GM18517 (cell line): Measurements from ENCODE around the gene LRRC23.
A peak's percentile ranks its signal among the peaks of the same experiment; 100 is the strongest.

Source experiments
- ATAC-seq: cut with Tn5 transposase; IDR thresholded peaks from one replicate; pipeline ENCODE4 v1.9.1; 2021; ENCODE audit warnings: mild to moderate bottlenecking, moderate library complexity; ENCODE audit not compliant: unreplicated experiment

Gene LRRC23

GRCh38 chr12:6942331-6942665, 37.7 kb downstream of the LRRC23 start:
- no peak for ATAC-seq

GRCh38 chr12:6943389-6943721, 38.7 kb downstream of the LRRC23 start:
- peak; percentile 38 for ATAC-seq

GRCh38 chr12:6943722-6944380, 39.2 kb downstream of the LRRC23 start, which contains the start of the genes C12orf57 and RNU7-1:
Gene C12orf57 (plus strand): TSS chr12:6944022. CDS start chr12:6944122, 100 bp downstream.
Gene RNU7-1 (plus strand): TSS chr12:6943816.
- peak; percentile 50 for ATAC-seq

GRCh38 chr12:6944381-6945186, 40.0 kb downstream of the LRRC23 start:
- peak; percentile 47 for ATAC-seq

- no peak for ATAC-seq
Measured at GRCh38 chr12:6945613-6946012, 41.0 kb downstream of the LRRC23 start.

GRCh38 chr12:6946033-6946919, 41.7 kb downstream of the LRRC23 start:
- ATAC-seq = no peak

- no peak for ATAC-seq
Measured at GRCh38 chr12:6946920-6947374, 42.3 kb downstream of the LRRC23 start.

GRCh38 chr12:6947615-6948014, 43.0 kb downstream of the LRRC23 start:
- no peak for ATAC-seq

- ATAC-seq = no peak
Measured at GRCh38 chr12:6948873-6949594, 44.4 kb downstream of the LRRC23 start.

- no peak for ATAC-seq
Measured at GRCh38 chr12:6950401-6950801, 45.8 kb downstream of the LRRC23 start.

GRCh38 chr12:6950811-6951540, 46.4 kb downstream of the LRRC23 start, which contains the start of gene PTPN6:
Gene PTPN6 (plus strand): TSS chr12:6951356. CDS start chr12:6951513, 157 bp downstream.
- no peak for ATAC-seq

- no peak for ATAC-seq
Measured at GRCh38 chr12:6951551-6952120, 47.0 kb downstream of the LRRC23 start.

GRCh38 chr12:6952121-6952862, 47.7 kb downstream of the LRRC23 start:
- no peak for ATAC-seq

GRCh38 chr12:6952863-6953441, 48.3 kb downstream of the LRRC23 start:
- ATAC-seq = no peak

GRCh38 chr12:6953442-6954315, 49.1 kb downstream of the LRRC23 start:
- peak; percentile 48 for ATAC-seq

GRCh38 chr12:6954316-6955107, 49.9 kb downstream of the LRRC23 start:
- no peak for ATAC-seq
